ENCODE data around the gene LUZP2. TPM values are rescaled to one million over a fixed set of nuclear protein-coding genes. Genes with fewer than 3 reads are reported as not detected.

The LUZP2 gene
- total RNA-seq, 1 experiment from 2014 or later: 0.11 TPM

GRCh38 chr11:24714601-24715000, 217.7 kb downstream of the LUZP2 start:
- intact Hi-C loops (cut with micrococcal nuclease): no loop called here

DNA sequence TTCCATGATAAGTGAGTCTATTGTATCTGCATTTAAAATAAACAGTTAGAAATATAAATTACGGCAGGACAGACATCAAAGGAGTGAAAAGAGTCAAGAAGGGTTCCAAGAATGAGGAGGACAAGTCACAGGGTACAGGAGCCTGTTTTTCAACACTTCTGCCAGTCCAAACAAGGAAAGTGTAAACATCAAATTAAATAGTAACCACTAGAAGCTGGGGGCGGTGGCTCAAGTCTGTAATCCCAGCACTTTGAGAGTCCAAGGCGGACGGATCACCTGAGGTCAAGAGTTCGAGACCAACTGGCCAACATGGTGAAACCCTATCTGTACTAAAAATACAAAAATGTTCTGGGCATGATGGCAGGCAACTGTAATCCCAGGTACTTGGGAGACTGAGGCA, 219.6 kb downstream of the LUZP2 start:
- no peaks in the 10 kb centered on the region for H3K79me2 ChIP-seq (ENCODE audit: low read length)
- no peaks in the 10 kb centered on the region for H3K4me1 ChIP-seq (ENCODE audit: insufficient read depth, low read length)
- no peak overlapping the region for H3K4me2 ChIP-seq (ENCODE audit: low read length)
- no peaks in the 10 kb centered on the region for H4K20me1 ChIP-seq (ENCODE audit: low read length)
- H3K27ac ChIP-seq (ENCODE audit: low read length): no peak overlapping the region
- POLR2A ChIA-PET (ENCODE audit: unreplicated experiment): no interaction called here
- H2AFZ ChIP-seq (ENCODE audit: low read length): no peak overlapping the region
- DNase-seq (no peak), ATAC-seq (no peak)
- TF ChIP-seq CTCF (conservative IDR thresholded peaks at IDR 0.05; ENCODE audit: low read depth, low read length): no peak
- TF ChIP-seq EZH2 (IDR thresholded peaks at IDR 0.05; ENCODE audit: low read length, unreplicated experiment): no peak
- no peak for TF ChIP-seq EZH2phosphoT487 (IDR thresholded peaks at IDR 0.05; ENCODE audit: borderline replicate concordance, low read length)
- H3K36me3 ChIP-seq (ENCODE audit: low read depth, low read length): no peaks in the 10 kb centered on the region
- CTCF ChIA-PET: no interaction called here
- no peaks in the 10 kb centered on the region for H3K9me2 ChIP-seq (replicated peaks; ENCODE audit: low read length)
- no peak overlapping the region for H3K9ac ChIP-seq (ENCODE audit: low read length)
- H3F3A ChIP-seq (ENCODE audit: low read length, unreplicated experiment): no peaks in the 10 kb centered on the region
- BruUV-seq (replicated peaks): no TSS peak
- no peaks in the 10 kb centered on the region for H3K9me3 ChIP-seq (ENCODE audit: low read length)
- H3K4me3 ChIP-seq (ENCODE audit: low read length): no peak overlapping the region
- H3K27me3 ChIP-seq (ENCODE audit: low read length): no peaks in the 10 kb centered on the region
- intact Hi-C loops (cut with micrococcal nuclease): no loop called here

More at GRCh38 chr11:24714601-24715000, 217.7 kb downstream of the LUZP2 start:
- Histone ChIP-seq H3K9ac (ENCODE audit: low read length) (no peak overlapping the region), H3K9me2 (replicated peaks; ENCODE audit: low read length) (no peaks in the 10 kb centered on the region), H3K4me1 (ENCODE audit: insufficient read depth, low read length) (no peaks in the 10 kb centered on the region), H3K36me3 (ENCODE audit: low read depth, low read length) (no peaks in the 10 kb centered on the region), H3F3A (ENCODE audit: low read length, unreplicated experiment) (no peaks in the 10 kb centered on the region), H3K27ac (ENCODE audit: low read length) (no peak overlapping the region), H4K20me1 (ENCODE audit: low read length) (no peaks in the 10 kb centered on the region), H3K79me2 (ENCODE audit: low read length) (no peaks in the 10 kb centered on the region), H3K4me3 (ENCODE audit: low read length) (no peak overlapping the region), H3K27me3 (ENCODE audit: low read length) (no peaks in the 10 kb centered on the region), H3K4me2 (ENCODE audit: low read length) (no peak overlapping the region), H2AFZ (ENCODE audit: low read length) (no peak overlapping the region), H3K9me3 (ENCODE audit: low read length) (no peaks in the 10 kb centered on the region)
- ATAC-seq (no peak), DNase-seq (no peak)
- TF ChIP-seq EZH2 (IDR thresholded peaks at IDR 0.05; ENCODE audit: low read length, unreplicated experiment): no peak
- TF ChIP-seq CTCF (conservative IDR thresholded peaks at IDR 0.05; ENCODE audit: low read depth, low read length): no peak
- TF ChIP-seq EZH2phosphoT487 (IDR thresholded peaks at IDR 0.05; ENCODE audit: borderline replicate concordance, low read length): no peak
- ChIA-PET CTCF (no interaction called here), POLR2A (ENCODE audit: unreplicated experiment) (no interaction called here)
- BruUV-seq (replicated peaks): no TSS peak

GRCh38 chr11:24723231-24723630, 226.4 kb downstream of the LUZP2 start:
- peak overlapping the region; percentile 54 for H3K27ac ChIP-seq (ENCODE audit: low read length)
- ChIA-PET CTCF (no interaction called here), POLR2A (ENCODE audit: unreplicated experiment) (no interaction called here)
- H3K36me3 ChIP-seq (ENCODE audit: low read depth, low read length): no peaks in the 10 kb centered on the region
- peaks cover 8% of the 10 kb centered on the region; the same call in 1 of the 2 replicates for H3K4me1 ChIP-seq (ENCODE audit: insufficient read depth, low read length)
- peak overlapping the region; percentile 18; the same call in 1 of the 2 replicates for H3K4me2 ChIP-seq (ENCODE audit: low read length)
- no peaks in the 10 kb centered on the region for H3K9me2 ChIP-seq (replicated peaks; ENCODE audit: low read length)
- H4K20me1 ChIP-seq (ENCODE audit: low read length): no peaks in the 10 kb centered on the region
- intact Hi-C loops (cut with micrococcal nuclease): loop anchor here (1.0 to 5.0 kb wide), 3 partner anchors 87 to 210 kb away; no protein-coding TSS in a partner anchor
- ATAC-seq (peak; percentile 93), DNase-seq (peak; percentile 62)
- H3K27me3 ChIP-seq (ENCODE audit: low read length): no peaks in the 10 kb centered on the region
- H3K9me3 ChIP-seq (ENCODE audit: low read length): no peaks in the 10 kb centered on the region
- no peaks in the 10 kb centered on the region for H3F3A ChIP-seq (ENCODE audit: low read length, unreplicated experiment)
- no TSS peak for BruUV-seq (replicated peaks)
- H3K9ac ChIP-seq (ENCODE audit: low read length): no peak overlapping the region
- no peak overlapping the region for H2AFZ ChIP-seq (ENCODE audit: low read length)
- H3K4me3 ChIP-seq (ENCODE audit: low read length): no peak overlapping the region
- TF ChIP-seq EZH2 (IDR thresholded peaks at IDR 0.05; ENCODE audit: low read length, unreplicated experiment) (no peak), CTCF (conservative IDR thresholded peaks at IDR 0.05; ENCODE audit: low read depth, low read length) (no peak), EZH2phosphoT487 (IDR thresholded peaks at IDR 0.05; ENCODE audit: borderline replicate concordance, low read length) (no peak)
- no peaks in the 10 kb centered on the region for H3K79me2 ChIP-seq (ENCODE audit: low read length)

All from PC-3 (cell line).